Lower leg skin (tissue), 4 donors: ENCODE measurements around the gene FAM204A. TPM values are rescaled to one million over a fixed set of nuclear protein-coding genes. Genes with fewer than 3 reads are reported as not detected.

Source experiments
- DNase-seq, 2 donors: peaks; one replicate each; pipeline ENCODE4 v3.0.0-alpha.2; 2019; ENCODE audit warnings: low spot score in 2 of 2
- H3K4me3 ChIP-seq: fragments of 200-600 bp; sonication (generic); 2 replicates; pipeline ENCODE4 v1.5.1; 2017; ENCODE audit warnings: mild to moderate bottlenecking, low read depth; ENCODE audit not compliant: poor library complexity, severe bottlenecking
- POLR2A ChIP-seq, 2 donors: fragments of 450-650 bp; IDR thresholded peaks; one replicate each; pipeline ENCODE4 v1.6.1; 2016 to 2017; ENCODE audit warnings: antibody characterized with exemption in 2 of 2, mild to moderate bottlenecking in 1 of 2, moderate library complexity in 1 of 2
- whole genome bisulfite sequencing, 2 donors: methylation state at CpG; one replicate each; pipeline ENCODE4 v1.1.5; 2018; 5-methylcytosine and 5-hydroxymethylcytosine counted together
- intact Hi-C: fragments of 100-400 bp; cut with DNase I; formaldehyde crosslinking; loops from one replicate; pipeline ENCODE4 v1.15.0; 2023; ENCODE audit warnings: low total_unique reads
- total RNA-seq, 4 donors: library from RNA; depleted of rRNA; stranded (reverse); fragments of >200 nt; gene quantifications; one replicate each; pipeline ENCODE4 v1.1.0, GENCODE V29; 2016
- TF ChIP-seq, protein P1 (sequence below), 3 donors: fragments of 450-650 bp; IDR thresholded peaks; one replicate each; pipeline ENCODE4 v1.5.1; 2016; ENCODE audit warnings: antibody characterized with exemption in 3 of 3, mild to moderate bottlenecking in 3 of 3, moderate library complexity in 2 of 3

Gene FAM204A
- total RNA-seq, 4 donors from 2014 or later, result 16.6 to 47.6 (median 39.3) TPM

DNA sequence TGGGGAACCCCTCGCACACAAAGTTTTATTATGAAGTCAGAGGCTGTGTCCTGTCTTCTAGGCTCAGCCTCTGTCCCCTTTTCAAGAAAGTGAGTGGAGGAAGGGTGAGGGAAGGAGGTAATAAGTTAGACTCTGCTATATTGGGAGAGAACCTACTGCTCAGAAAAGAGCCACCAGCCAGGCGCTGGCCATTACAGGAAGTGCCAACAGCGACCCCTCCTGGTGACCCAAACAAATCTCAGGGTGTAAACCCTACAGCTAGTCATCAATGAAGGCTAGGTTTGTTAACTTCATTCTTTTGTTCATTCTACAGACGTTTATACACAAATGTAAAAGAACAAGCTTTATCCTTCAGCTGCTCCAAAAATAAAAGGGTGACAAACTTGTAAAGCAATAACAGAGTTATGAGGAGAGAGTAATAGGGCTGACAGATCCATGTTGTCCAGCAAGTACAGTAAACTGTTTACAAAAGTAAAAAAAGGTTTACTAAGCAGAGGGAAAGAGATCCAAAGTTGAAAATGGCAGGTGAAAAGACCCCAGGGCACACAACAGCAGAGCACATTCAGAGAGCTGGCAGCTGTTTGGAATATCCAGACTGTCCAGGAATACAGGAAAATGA lies 82.7 kb downstream of the FAM204A start:
- no peak for DNase-seq
- intact Hi-C loops, result no loop called here
- 40 to 43% methylated on average over 4 of the region's 4 CpGs for WGBS, 2 donors
- TF ChIP-seq, protein P1, sequence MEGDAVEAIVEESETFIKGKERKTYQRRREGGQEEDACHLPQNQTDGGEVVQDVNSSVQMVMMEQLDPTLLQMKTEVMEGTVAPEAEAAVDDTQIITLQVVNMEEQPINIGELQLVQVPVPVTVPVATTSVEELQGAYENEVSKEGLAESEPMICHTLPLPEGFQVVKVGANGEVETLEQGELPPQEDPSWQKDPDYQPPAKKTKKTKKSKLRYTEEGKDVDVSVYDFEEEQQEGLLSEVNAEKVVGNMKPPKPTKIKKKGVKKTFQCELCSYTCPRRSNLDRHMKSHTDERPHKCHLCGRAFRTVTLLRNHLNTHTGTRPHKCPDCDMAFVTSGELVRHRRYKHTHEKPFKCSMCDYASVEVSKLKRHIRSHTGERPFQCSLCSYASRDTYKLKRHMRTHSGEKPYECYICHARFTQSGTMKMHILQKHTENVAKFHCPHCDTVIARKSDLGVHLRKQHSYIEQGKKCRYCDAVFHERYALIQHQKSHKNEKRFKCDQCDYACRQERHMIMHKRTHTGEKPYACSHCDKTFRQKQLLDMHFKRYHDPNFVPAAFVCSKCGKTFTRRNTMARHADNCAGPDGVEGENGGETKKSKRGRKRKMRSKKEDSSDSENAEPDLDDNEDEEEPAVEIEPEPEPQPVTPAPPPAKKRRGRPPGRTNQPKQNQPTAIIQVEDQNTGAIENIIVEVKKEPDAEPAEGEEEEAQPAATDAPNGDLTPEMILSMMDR (IDR thresholded peaks at IDR 0.05), result no peak
- TF ChIP-seq POLR2A (IDR thresholded peaks at IDR 0.05), result no peak
- H3K4me3 ChIP-seq, result no peak overlapping the region

GRCh38 chr10:118258285-118258684 lies 83.8 kb downstream of the FAM204A start:
- WGBS, 2 donors, result 73 to 79% methylated on average over 3 of the region's 3 CpGs
- intact Hi-C loops, result no loop called here
- no peak for DNase-seq
- TF ChIP-seq, protein P1 (IDR thresholded peaks at IDR 0.05), result no peak
- TF ChIP-seq POLR2A (IDR thresholded peaks at IDR 0.05), result no peak
- no peak overlapping the region for H3K4me3 ChIP-seq

DNA sequence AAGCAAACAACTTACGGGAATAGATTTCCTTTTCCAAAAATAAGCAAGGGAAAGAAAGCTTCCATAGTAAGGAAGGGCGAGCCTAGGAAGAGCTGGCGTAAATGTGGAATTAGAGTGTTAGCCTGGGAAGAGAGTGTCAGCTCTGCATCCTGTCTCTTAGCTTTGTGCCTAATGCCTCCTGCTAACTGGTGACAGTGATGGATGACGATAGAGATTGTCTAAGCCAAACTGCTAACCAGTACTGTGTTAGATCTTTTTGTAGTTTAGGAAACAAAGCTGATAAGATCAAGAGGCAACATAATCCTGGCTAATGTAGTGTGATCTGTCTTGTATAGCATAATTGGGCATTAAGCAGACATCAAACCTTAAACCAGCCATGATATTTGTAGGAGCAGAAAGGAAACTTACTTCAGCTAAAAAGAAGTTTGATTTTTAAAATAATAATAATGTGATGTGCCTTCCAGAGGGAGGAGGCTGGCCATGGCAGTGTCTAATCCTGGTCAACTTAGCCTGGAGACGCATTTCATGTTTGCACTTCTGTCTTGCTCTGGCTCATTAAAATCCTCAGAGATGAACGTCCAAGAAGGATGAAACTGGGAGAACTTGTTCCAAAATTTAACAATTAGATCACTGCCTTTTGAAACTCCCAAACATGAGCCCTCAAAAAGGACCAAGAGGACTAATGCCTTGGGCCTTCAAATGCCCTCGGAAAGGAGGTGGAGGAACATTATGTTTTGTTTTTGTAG lies 85.1 kb downstream of the FAM204A start:
- no peak for TF ChIP-seq POLR2A (IDR thresholded peaks at IDR 0.05)
- TF ChIP-seq, protein P1 (IDR thresholded peaks at IDR 0.05), result no peak
- WGBS, 2 donors, result 35% methylated on average over 7 of the region's 7 CpGs
- no peak for DNase-seq

GRCh38 chr10:118256209-118256608 lies 85.9 kb downstream of the FAM204A start:
- no peak overlapping the region for H3K4me3 ChIP-seq
- no peak for TF ChIP-seq POLR2A (IDR thresholded peaks at IDR 0.05)
- TF ChIP-seq, protein P1 (IDR thresholded peaks at IDR 0.05), result no peak
- WGBS, 2 donors, result 75 to 79% methylated on average over 5 of the region's 5 CpGs
- intact Hi-C loops, result no loop called here
- no peak for DNase-seq

More for the DNA sequence above, 85.1 kb downstream of the FAM204A start:
- intact Hi-C loops, result no loop called here
- H3K4me3 ChIP-seq, result no peak overlapping the region

DNA sequence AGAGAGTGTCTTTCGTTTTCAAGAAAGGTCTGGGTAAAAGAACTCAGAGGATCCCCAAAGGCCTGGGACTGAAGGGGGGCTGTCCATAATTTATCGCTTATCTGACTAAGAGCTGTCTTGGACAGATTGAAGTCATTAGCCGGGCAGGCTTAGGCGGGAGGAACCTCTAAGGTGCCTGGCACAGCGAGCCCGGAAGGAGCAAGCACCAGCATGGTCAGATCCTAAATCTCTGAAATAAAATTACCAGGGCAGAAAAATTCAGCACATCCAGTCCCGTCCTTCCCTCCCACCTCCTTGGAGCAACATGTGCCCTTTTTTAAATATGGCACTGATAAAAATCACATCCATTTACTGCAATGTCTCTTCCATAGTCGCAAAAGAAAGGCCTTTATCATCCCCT lies 86.8 kb downstream of the FAM204A start:
- 73% methylated on average over 8 of the region's 8 CpGs for WGBS, 2 donors
- H3K4me3 ChIP-seq, result no peak overlapping the region
- no peak for DNase-seq
- no peak for TF ChIP-seq POLR2A (IDR thresholded peaks at IDR 0.05)
- TF ChIP-seq, protein P1 (IDR thresholded peaks at IDR 0.05), result no peak
- intact Hi-C loops, result no loop called here
